MM.1S (cell line): ENCODE data around the gene NUP160.

ENCODE experiments used
- DNase-seq: peaks from one replicate; pipeline ENCODE4 v3.0.0-alpha.2; 2015
- H2AFZ ChIP-seq: fragments of 300-600 bp; sonication (generic); 2 replicates; pipeline ENCODE4 v1.6.0; 2016; ENCODE audit warnings: antibody characterized with exemption, low read length
- H3F3A ChIP-seq: fragments of 300-600 bp; sonication (generic); 2 replicates; pipeline ENCODE4 v1.6.1; 2016; ENCODE audit warnings: mild to moderate bottlenecking, antibody characterized with exemption, low read length, moderate library complexity, mixed read lengths; ENCODE audit not compliant: insufficient read depth
- H3K27ac ChIP-seq: fragments of 300-600 bp; sonication (generic); 2 replicates; pipeline ENCODE4 v1.5.1; 2016; ENCODE audit warnings: mild to moderate bottlenecking, low read length
- H3K27me3 ChIP-seq: fragments of 300-600 bp; sonication (generic); replicated peaks from 2 replicates; pipeline ENCODE4 v1.6.0; 2016; ENCODE audit warnings: low read length; ENCODE audit not compliant: insufficient read depth
- H3K36me3 ChIP-seq: fragments of 300-600 bp; sonication (generic); replicated peaks from 2 replicates; pipeline ENCODE4 v1.6.1; 2016; ENCODE audit warnings: mild to moderate bottlenecking, low read length, mixed read lengths; ENCODE audit not compliant: insufficient read depth
- H3K4me1 ChIP-seq: fragments of 300-600 bp; sonication (generic); 2 replicates; pipeline ENCODE4 v1.6.1; 2016; ENCODE audit warnings: low read length, mixed read lengths
- H3K4me2 ChIP-seq: fragments of 300-600 bp; sonication (generic); 2 replicates; pipeline ENCODE4 v1.6.0; 2016; ENCODE audit warnings: low read depth, low read length
- H3K4me3 ChIP-seq: fragments of 300-600 bp; sonication (generic); 2 replicates; pipeline ENCODE4 v1.5.1; 2016; ENCODE audit warnings: low read length, mixed read lengths
- H3K79me2 ChIP-seq: fragments of 300-600 bp; sonication (generic); 2 replicates; pipeline ENCODE4 v1.6.1; 2016; ENCODE audit warnings: mixed run types, low read length, mixed read lengths
- H3K9ac ChIP-seq: fragments of 300-600 bp; sonication (generic); 2 replicates; pipeline ENCODE4 v1.6.1; 2016; ENCODE audit warnings: low read length, mixed read lengths
- H3K9me2 ChIP-seq: fragments of 300-600 bp; sonication (generic); replicated peaks from 2 replicates; pipeline ENCODE4 v1.6.1; 2016; ENCODE audit warnings: mild to moderate bottlenecking, low read length, mixed read lengths; ENCODE audit not compliant: insufficient read depth
- H3K9me3 ChIP-seq: fragments of 300-600 bp; sonication (generic); replicated peaks from 2 replicates; pipeline ENCODE4 v1.6.1; 2016; ENCODE audit warnings: mild to moderate bottlenecking, low read length, mixed read lengths; ENCODE audit not compliant: insufficient read depth
- H4K20me1 ChIP-seq: fragments of 300-600 bp; sonication (generic); 2 replicates; pipeline ENCODE4 v1.6.1; 2016; ENCODE audit warnings: mild to moderate bottlenecking, low read length, moderate library complexity, mixed read lengths; ENCODE audit not compliant: insufficient read depth
- CTCF ChIP-seq: fragments of 300-600 bp; sonication (generic); IDR thresholded peaks from 2 replicates; pipeline ENCODE4 v1.5.1; 2016; ENCODE audit warnings: antibody characterized with exemption, low read length, mixed read lengths
- EZH2 ChIP-seq: fragments of 300-600 bp; sonication (generic); optimal IDR thresholded peaks from 2 replicates; pipeline ENCODE3; 2017; ENCODE audit warnings: low read depth, mild to moderate bottlenecking, antibody characterized with exemption, low read length, mixed read lengths
- EZH2phosphoT487 ChIP-seq: fragments of 300-600 bp; sonication (generic); IDR thresholded peaks from 2 replicates; pipeline ENCODE4 v1.6.1; 2018; ENCODE audit warnings: antibody characterized with exemption, low read length

The NUP160 gene

GRCh38 chr11:47731475-47731874 lies 116.7 kb downstream of the NUP160 start:
- DNase-seq: no peak
- Histone ChIP-seq H3K27me3 (no peaks in the 10 kb centered on the region), H3K9ac (no peak overlapping the region), H3F3A (no peaks in the 10 kb centered on the region; the same call in 1 of the 2 replicates), H3K36me3 (peaks cover 27% of the 10 kb centered on the region; the same call in 1 of the 2 replicates), H3K9me2 (no peaks in the 10 kb centered on the region), H2AFZ (no peak overlapping the region), H3K27ac (no peak overlapping the region), H3K4me2 (no peak overlapping the region), H4K20me1 (no peaks in the 10 kb centered on the region), H3K9me3 (no peaks in the 10 kb centered on the region), H3K4me1 (no peaks in the 10 kb centered on the region), H3K79me2 (peaks cover 31% of the 10 kb centered on the region), H3K4me3 (no peak overlapping the region)
- no peak for TF ChIP-seq EZH2phosphoT487
- TF ChIP-seq EZH2: no peak
- TF ChIP-seq CTCF: no peak
